Fibroblast of lung (primary cell): ENCODE data around the gene MAP4K4. TPM values are rescaled to one million over a fixed set of nuclear protein-coding genes. Genes with fewer than 3 reads are reported as not detected.

ENCODE experiments used
- DNase-seq, 2 donors: peaks; one replicate each; pipeline versions ENCODE4 v3.0.0 to v3.0.0-alpha.2; 2010; ENCODE audit warnings: low read depth in 2 of 2
- H2AFZ ChIP-seq: 2 replicates; pipeline ENCODE4 v1.5.1; 2012; ENCODE audit warnings: low read length, control low read depth, inconsistent platforms
- H3K27ac ChIP-seq: 2 replicates; pipeline ENCODE4 v1.5.1; 2011; ENCODE audit warnings: low read length, control low read depth; ENCODE audit not compliant: insufficient read depth
- H3K27me3 ChIP-seq: 2 replicates; pipeline ENCODE4 v1.5.1; 2011; ENCODE audit warnings: mild to moderate bottlenecking, low read length; ENCODE audit not compliant: control insufficient read depth, insufficient read depth
- H3K36me3 ChIP-seq: 2 replicates; pipeline ENCODE4 v1.5.1; 2011; ENCODE audit warnings: low read length; ENCODE audit not compliant: control insufficient read depth, insufficient read depth
- H3K4me1 ChIP-seq: 2 replicates; pipeline ENCODE4 v1.5.1; 2011; ENCODE audit warnings: low read length; ENCODE audit not compliant: control insufficient read depth, insufficient read depth; ENCODE audit errors: extremely low read depth
- H3K4me2 ChIP-seq: 2 replicates; pipeline ENCODE4 v1.5.1; 2011; ENCODE audit warnings: low read length, control low read depth; ENCODE audit not compliant: insufficient read depth; ENCODE audit errors: extremely low read depth
- H3K4me3 ChIP-seq, 4 experiments: fragments of 200-600 bp in 1 of 4; sonication (generic) in 1 of 4; replicated peaks in 1 of 4; 2 replicates each; pipeline ENCODE4 v1.5.1; 2011 to 2016; ENCODE audit warnings: low read length in 4 of 4, low read depth in 3 of 4, mild to moderate bottlenecking in 3 of 4, control low read depth in 2 of 4, inconsistent platforms in 1 of 4, mixed read lengths in 1 of 4; ENCODE audit not compliant: insufficient read depth in 1 of 4; ENCODE audit errors: control extremely low read depth in 1 of 4
- H3K79me2 ChIP-seq: 2 replicates; pipeline ENCODE4 v1.5.1; 2012; ENCODE audit warnings: mild to moderate bottlenecking, low read length, inconsistent platforms; ENCODE audit not compliant: control insufficient read depth, insufficient read depth
- H3K9ac ChIP-seq: 2 replicates; pipeline ENCODE4 v1.5.1; 2011; ENCODE audit warnings: mild to moderate bottlenecking, low read length, control low read depth; ENCODE audit not compliant: insufficient read depth
- H3K9me3 ChIP-seq: 2 replicates; pipeline ENCODE4 v1.5.1; 2012; ENCODE audit warnings: low read depth, low read length; ENCODE audit not compliant: control insufficient read depth, insufficient read depth
- H4K20me1 ChIP-seq: 2 replicates; pipeline ENCODE4 v1.5.1; 2011; ENCODE audit warnings: low read length; ENCODE audit not compliant: control insufficient read depth, insufficient read depth; ENCODE audit errors: extremely low read depth
- CTCF ChIP-seq, 2 donors: IDR thresholded peaks in 1 of 2; conservative IDR thresholded peaks in 1 of 2; 1 replicate in 1 of 2; 2 replicates in 1 of 2; pipeline ENCODE4 v1.5.1; 2011 to 2012; ENCODE audit warnings: low read length in 2 of 2, control low read depth in 1 of 2, inconsistent platforms in 1 of 2, low read depth in 1 of 2, mild to moderate bottlenecking in 1 of 2
- EZH2 ChIP-seq: IDR thresholded peaks from 2 replicates; pipeline ENCODE4 v1.5.1; 2012; ENCODE audit warnings: low read length, control low read depth, mild to moderate bottlenecking; ENCODE audit errors: missing control alignments
- polyA plus RNA-seq, 2 donors: library from polyadenylated mRNA; depleted of rRNA in 1 of 2; stranded (reverse) in 1 of 2; unstranded in 1 of 2; fragments of >200 nt; gene quantifications; 2 replicates each; pipeline ENCODE4 v1.2.1, GENCODE V29; 2011 to 2012; ENCODE audit warnings: missing spikeins in 1 of 2
- total RNA-seq: library from RNA; depleted of rRNA; stranded (reverse); fragments of >200 nt; gene quantifications from 2 replicates; pipeline ENCODE4 v1.2.1, GENCODE V29; 2014

The MAP4K4 gene
- total and polyA plus RNA-seq, 2 donors (not counting 1 experiment from before 2014, with no cell fraction given): 113 to 164 TPM

GRCh38 chr2:101815739-101816391, 118.4 kb downstream of the MAP4K4 start:
- Histone ChIP-seq H3K9me3 (no peaks in the 10 kb centered on the region), H3K4me1 (peaks cover 19% of the 10 kb centered on the region), H2AFZ (no peak overlapping the region), H3K4me2 (no peak overlapping the region), H3K4me3 (no peak overlapping the region), H4K20me1 (no peaks in the 10 kb centered on the region), H3K79me2 (peaks cover 95% of the 10 kb centered on the region), H3K27ac (no peak overlapping the region), H3K36me3 (no peaks in the 10 kb centered on the region), H3K9ac (no peak overlapping the region), H3K27me3 (no peaks in the 10 kb centered on the region)
- no peak for TF ChIP-seq CTCF (conservative IDR thresholded peaks at IDR 0.05 in 1 of 2, IDR thresholded peaks at IDR 0.05 in 1 of 2; ENCODE audit: low read depth in 1 of 2, low read length in 2 of 2)
- TF ChIP-seq EZH2: no peak
- DNase-seq: peak in 1 of 2 donors; percentile 48

GRCh38 chr2:101816598-101816997, 119.1 kb downstream of the MAP4K4 start:
- H4K20me1 ChIP-seq: peaks cover 3% of the 10 kb centered on the region

GRCh38 chr2:101817481-101817880, 120.0 kb downstream of the MAP4K4 start:
- DNase-seq: no peak
- no peaks in the 10 kb centered on the region for H3K36me3 ChIP-seq
- H3K4me1 ChIP-seq: peaks cover 20% of the 10 kb centered on the region
- no peak overlapping the region for H3K27ac ChIP-seq
- no peak overlapping the region for H3K4me3 ChIP-seq
- TF ChIP-seq CTCF (conservative IDR thresholded peaks at IDR 0.05 in 1 of 2, IDR thresholded peaks at IDR 0.05 in 1 of 2; ENCODE audit: low read depth in 1 of 2, low read length in 2 of 2): no peak
- TF ChIP-seq EZH2: no peak
- no peak overlapping the region for H2AFZ ChIP-seq
- no peak overlapping the region for H3K4me2 ChIP-seq
- peaks cover 3% of the 10 kb centered on the region for H4K20me1 ChIP-seq
- H3K9me3 ChIP-seq: no peaks in the 10 kb centered on the region
- no peaks in the 10 kb centered on the region for H3K27me3 ChIP-seq
- no peak overlapping the region for H3K9ac ChIP-seq
- H3K79me2 ChIP-seq: peaks cover 94% of the 10 kb centered on the region

More at GRCh38 chr2:101816598-101816997, 119.1 kb downstream of the MAP4K4 start:
- Histone ChIP-seq H3K9me3 (no peaks in the 10 kb centered on the region), H2AFZ (no peak overlapping the region), H3K4me3 (no peak overlapping the region), H3K79me2 (peaks cover 96% of the 10 kb centered on the region), H3K9ac (no peak overlapping the region), H3K4me1 (peaks cover 20% of the 10 kb centered on the region), H3K4me2 (no peak overlapping the region), H3K27me3 (no peaks in the 10 kb centered on the region), H3K36me3 (no peaks in the 10 kb centered on the region), H3K27ac (no peak overlapping the region)
- no peak for DNase-seq
- no peak for TF ChIP-seq CTCF (conservative IDR thresholded peaks at IDR 0.05 in 1 of 2, IDR thresholded peaks at IDR 0.05 in 1 of 2; ENCODE audit: low read depth in 1 of 2, low read length in 2 of 2)
- TF ChIP-seq EZH2: no peak
